ENCODE measurements around the gene OR5A2. TPM values are rescaled to one million over a fixed set of nuclear protein-coding genes. Genes with fewer than 3 reads are reported as not detected.

OR5A2 gene
- total and polyA plus RNA-seq, 2 of the 8 experiments (the other 6 are each of a cell fraction or from before 2014, with no cell fraction given) = not detected

GRCh38 chr11:59456661-59457060, 30.4 kb upstream of the OR5A2 start, which contains the start of gene OR4D6:
Gene OR4D6, plus strand, starts transcription at chr11:59456961. Its CDS starts 0 bp downstream, at chr11:59456961.
- Histone ChIP-seq H3K23ac (ENCODE audit: insufficient read length) (no peak within 1 kb of the TSS), H2AK5ac (ENCODE audit: low read depth, low read length) (no peak within 1 kb of the TSS), H2BK12ac (ENCODE audit: low read depth, low read length) (no peak within 1 kb of the TSS), H2AFZ (ENCODE audit: low read length) (no peak within 1 kb of the TSS), H3K4ac (replicated peaks; ENCODE audit: insufficient read length, low read depth, low read length) (no peak within 1 kb of the TSS), H3K4me2 (ENCODE audit: insufficient read depth in 1 of 2, low read depth in 2 of 2, low read length in 2 of 2) (no peak within 1 kb of the TSS), H4K8ac (ENCODE audit: extremely low read depth, insufficient read depth, low read length) (no peak within 1 kb of the TSS), H3K18ac (ENCODE audit: extremely low read depth, low read length) (no peak within 1 kb of the TSS), H3K14ac (ENCODE audit: insufficient read length) (no peak within 1 kb of the TSS), H3K56ac (replicated peaks; ENCODE audit: insufficient read length, low read depth, low read length) (no peak within 1 kb of the TSS), H3K23me2 (ENCODE audit: low read depth, low read length) (no peaks in the 10 kb centered on the region; the same call in 1 of the 2 replicates), H2BK15ac (ENCODE audit: low read length) (no peak within 1 kb of the TSS), H3K4me1 (replicated peaks in 1 of 4; ENCODE audit: control insufficient read depth in 3 of 4, insufficient read depth in 4 of 4, low read length in 3 of 4) (no peaks in the 10 kb centered on the region), H3K4me3 (ENCODE audit: extremely low read depth in 1 of 4, insufficient read depth in 2 of 4, low read depth in 3 of 4, low read length in 4 of 4) (no peak within 1 kb of the TSS), H3K27me3 (replicated peaks in 1 of 4; ENCODE audit: control insufficient read depth in 3 of 4, extremely low read depth in 1 of 4, insufficient read depth in 3 of 4, low read length in 3 of 4) (no peaks in the 10 kb centered on the region), H2BK20ac (ENCODE audit: low read length) (no peak within 1 kb of the TSS), H3K79me2 (ENCODE audit: control insufficient read depth in 1 of 2, insufficient read depth in 2 of 2, low read length in 2 of 2) (no peaks in the 10 kb centered on the region), H4K91ac (replicated peaks; ENCODE audit: insufficient read length, low read length) (no peak within 1 kb of the TSS), H3K79me1 (ENCODE audit: low read depth, low read length) (no peaks in the 10 kb centered on the region), H4K20me1 (replicated peaks in 1 of 2; ENCODE audit: control insufficient read depth in 1 of 2, insufficient read depth in 2 of 2, low read length in 2 of 2) (no peaks in the 10 kb centered on the region), H3K9me3 (ENCODE audit: insufficient read depth in 2 of 2, low read depth in 1 of 2, low read length in 1 of 2) (no peaks in the 10 kb centered on the region; a peak in 1 of 4 replicates), H3K36me3 (ENCODE audit: control insufficient read depth in 2 of 4, insufficient read depth in 4 of 4, low read length in 3 of 4) (no peaks in the 10 kb centered on the region), H2BK5ac (ENCODE audit: low read depth, low read length) (no peak within 1 kb of the TSS), H3K9ac (replicated peaks in 1 of 4; ENCODE audit: extremely low read depth in 1 of 4, low read depth in 3 of 4, low read length in 3 of 4) (no peak within 1 kb of the TSS), H4K5ac (ENCODE audit: insufficient read length, low read depth, low read length) (no peak within 1 kb of the TSS), H2BK120ac (replicated peaks; ENCODE audit: low read depth, low read length) (no peak within 1 kb of the TSS), H3K27ac (ENCODE audit: low read depth, low read length) (no peak within 1 kb of the TSS)
- no peak for TF ChIP-seq TAF1 (IDR thresholded peaks at IDR 0.05; ENCODE audit: low read depth, low read length)
- TF ChIP-seq JUND (IDR thresholded peaks at IDR 0.05; ENCODE audit: low read length) = no peak
- TF ChIP-seq SUZ12 (IDR thresholded peaks at IDR 0.05; ENCODE audit: low read length) = no peak
- TF ChIP-seq CEBPB (IDR thresholded peaks at IDR 0.05; ENCODE audit: low read depth, low read length) = no peak
- TF ChIP-seq TAF7 (optimal IDR thresholded peaks at IDR 0.05; ENCODE audit: borderline replicate concordance, low read depth, low read length) = no peak
- TF ChIP-seq E2F6 (IDR thresholded peaks at IDR 0.05) = no peak
- TF ChIP-seq CBX8 (IDR thresholded peaks at IDR 0.05; ENCODE audit: borderline replicate concordance, low read depth, low read length) = no peak
- TF ChIP-seq BRCA1 (IDR thresholded peaks at IDR 0.05; ENCODE audit: low read depth, low read length) = no peak
- ChIA-PET CTCF (ENCODE audit: partially characterized antibody) (interaction anchor here (1.2 kb wide), 1 partner anchor 27 kb away, joined by 3 read pairs; no protein-coding TSS in a partner anchor), POLR2A (ENCODE audit: partially characterized antibody) (no interaction called here)
- 83% methylated on average over 2 of the region's 2 CpGs; no CpG with 5 or more reads in 1 of the 2 experiments for WGBS, 2 experiments (ENCODE audit: extremely low coverage in 1 of 2, insufficient coverage in 1 of 2, insufficient read length in 1 of 2, insufficient replicate concordance in 2 of 2, low coverage in 1 of 2, low lambda C conversion rate in 2 of 2, missing lambda C conversion rate in 1 of 2)
- no peak for FAIRE-seq
- no peak for DNase-seq (ENCODE audit: low read depth in 1 of 2, low spot score in 2 of 2)

All from H1 (cell line).